Activated T-cell treated with anti-CD3 and anti-CD28 coated beads, Interleukin-2, amount 50 U/mL, for 48 hours (primary cell): ENCODE data around the gene ING5.
A peak's percentile ranks its signal among the peaks of the same experiment; 100 is the strongest.

ENCODE experiments used
- DNase-seq, 2 experiments: peaks; one replicate each; pipeline ENCODE4 v3.0.0-alpha.2; 2020

The ING5 gene

DNA sequence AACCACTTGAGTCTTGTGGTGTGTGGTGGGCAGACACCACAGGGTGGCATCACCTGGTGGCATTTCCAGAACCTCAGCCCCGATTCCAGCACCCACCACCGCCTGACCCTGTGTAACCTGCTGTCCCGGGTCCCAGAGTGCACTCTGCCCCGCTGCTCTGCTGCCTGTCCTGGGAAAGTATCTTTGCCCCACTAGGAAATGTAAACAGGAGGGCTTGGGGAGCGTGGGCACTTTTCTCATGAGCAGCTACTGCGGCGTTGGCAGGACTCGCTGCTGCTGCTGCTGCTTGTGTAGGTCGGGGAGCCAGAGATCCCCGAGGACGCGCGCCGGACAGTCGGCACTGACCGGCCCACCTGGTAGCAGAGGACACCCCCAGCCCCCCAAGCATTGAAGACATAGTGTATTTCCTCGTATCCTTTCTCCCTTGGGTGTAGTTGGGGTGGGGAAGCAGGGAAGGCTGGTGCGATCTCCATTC is 28.6 kb upstream of the ING5 start:
- no peak for DNase-seq

GRCh38 chr2:241673797-241674725 is 27.8 kb upstream of the ING5 start:
- DNase-seq = no peak

GRCh38 chr2:241675885-241676284 is 26.0 kb upstream of the ING5 start:
- no peak for DNase-seq

DNA sequence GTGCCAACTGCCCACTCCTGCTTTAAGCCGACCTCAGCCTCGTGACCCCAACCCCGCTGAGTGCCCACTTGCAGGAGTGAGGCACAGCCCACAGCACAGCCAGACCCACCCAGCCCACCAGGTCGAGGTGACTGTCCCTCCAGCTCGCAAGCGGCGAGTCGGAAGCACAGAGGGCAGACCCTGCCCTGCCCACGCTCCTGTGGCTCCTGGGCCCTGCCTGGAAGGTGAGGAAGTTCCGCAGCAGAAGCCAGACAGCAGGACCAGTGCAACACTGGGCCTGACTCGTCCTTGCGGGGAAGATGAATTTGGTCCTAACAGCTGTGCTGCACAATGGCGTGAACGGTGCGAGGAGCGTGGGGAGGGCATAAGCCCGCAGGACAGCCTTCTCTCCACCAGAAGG is 25.2 kb upstream of the ING5 start:
- DNase-seq = no peak

- DNase-seq = no peak
Observed at GRCh38 chr2:241677392-241677791, 24.4 kb upstream of the ING5 start.

DNA sequence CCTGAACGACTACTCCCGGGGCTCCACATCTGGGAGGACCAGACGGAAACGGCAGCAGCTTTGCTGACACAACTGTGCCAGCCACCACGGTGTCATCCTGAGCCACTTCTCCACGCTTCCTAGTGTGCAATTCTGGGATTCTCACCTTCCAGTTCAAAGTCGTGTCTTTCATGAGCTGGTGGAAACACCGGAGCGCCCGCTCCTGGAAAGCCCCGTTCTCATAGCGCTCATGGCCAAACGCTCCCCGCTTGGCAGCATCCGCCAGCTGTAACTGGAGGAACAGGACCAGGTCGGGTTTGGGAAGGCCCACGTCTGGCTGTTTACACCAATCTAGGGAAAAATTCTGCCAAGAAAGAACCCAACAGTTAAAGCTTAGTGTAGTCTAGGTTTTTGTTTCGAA is 23.5 kb upstream of the ING5 start:
- no peak for DNase-seq

GRCh38 chr2:241678784-241679540 is 22.9 kb upstream of the ING5 start:
- no peak for DNase-seq

GRCh38 chr2:241680044-241680443 is 21.8 kb upstream of the ING5 start:
- DNase-seq = no peak

DNA sequence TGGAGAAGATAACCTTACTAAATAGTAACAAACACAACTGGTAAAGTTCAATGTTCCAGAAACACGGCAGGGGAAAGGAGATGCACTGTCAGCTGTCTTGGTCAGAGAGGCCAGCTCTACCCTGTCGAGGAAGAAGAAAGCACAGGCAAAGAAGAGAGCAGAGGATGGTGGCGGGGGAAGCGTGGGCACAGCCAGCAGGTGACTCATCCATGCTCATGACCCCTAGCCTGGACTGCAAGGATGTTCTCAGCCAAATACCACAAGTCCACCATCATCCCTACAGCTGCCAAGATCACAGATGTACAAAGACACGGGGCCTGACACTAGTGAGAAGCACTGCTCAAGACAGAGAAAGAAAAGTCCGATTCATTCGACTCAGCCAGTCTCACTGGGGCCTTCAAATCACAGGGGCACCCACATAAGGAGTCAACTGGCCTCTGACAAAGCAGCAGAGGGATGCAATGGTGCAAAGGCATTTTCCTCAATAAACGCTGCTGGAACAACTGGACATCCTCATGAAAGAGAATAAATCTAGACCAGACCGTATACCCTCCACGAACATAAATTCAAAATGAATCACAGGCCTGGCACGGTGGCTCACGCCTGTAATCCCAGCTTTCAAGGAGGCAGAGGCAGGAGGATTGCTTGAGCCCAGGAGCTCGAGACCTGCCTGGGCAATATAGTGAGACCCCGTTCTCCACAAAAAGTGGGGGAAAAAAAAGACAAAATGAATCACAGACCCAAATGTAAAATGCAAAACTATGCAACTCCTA is 20.8 kb upstream of the ING5 start:
- no peak for DNase-seq

GRCh38 chr2:241686324-241686649 is 15.6 kb upstream of the ING5 start:
- DNase-seq = peak in 1 of 2 experiments; percentile 41

GRCh38 chr2:241686650-241687425 is 15.0 kb upstream of the ING5 start, which contains the start of gene DTYMK:
TSS of gene DTYMK (minus strand) at chr2:241686815. CDS start at chr2:241686783, 32 bp downstream.
- peak; percentile 96 to 97 for DNase-seq

- peak; percentile 52 to 60 for DNase-seq
Observed at GRCh38 chr2:241689306-241689705, 12.5 kb upstream of the ING5 start.

- no peak for DNase-seq
Observed at GRCh38 chr2:241690202-241690717, 11.6 kb upstream of the ING5 start.

GRCh38 chr2:241692448-241692847 is 9.4 kb upstream of the ING5 start:
- DNase-seq = no peak

DNA sequence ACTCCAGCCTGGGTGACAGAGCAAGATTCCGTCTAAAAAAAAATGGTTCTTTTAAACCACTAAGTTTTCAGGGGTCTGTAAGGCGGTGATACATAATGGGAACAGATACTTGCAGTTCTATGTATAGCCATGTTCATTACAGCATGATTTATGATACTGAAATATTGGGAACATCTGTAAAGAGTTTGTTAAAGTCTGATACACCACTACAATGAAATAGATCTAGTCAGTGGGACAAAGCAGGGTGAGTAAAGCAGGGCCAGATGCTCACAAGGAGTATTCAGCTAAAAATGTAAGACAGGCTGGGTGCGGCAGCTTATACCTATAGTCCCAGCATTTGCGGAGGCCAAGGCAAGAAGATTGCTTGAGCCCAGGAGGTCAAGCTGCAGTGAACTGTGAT is 6.2 kb upstream of the ING5 start:
- no peak for DNase-seq

DNA sequence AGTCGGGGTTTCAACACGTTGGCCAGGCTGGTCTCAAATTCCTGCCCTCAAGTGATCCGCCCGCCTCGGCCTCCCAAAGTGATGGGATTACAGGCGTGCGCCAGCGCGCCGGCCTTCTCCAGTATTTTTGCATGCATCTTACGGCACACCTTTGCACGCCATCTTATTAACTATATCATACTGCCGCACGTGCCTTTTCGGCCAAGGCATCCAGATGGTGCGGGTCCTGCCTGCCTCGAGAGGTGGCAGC is 765 bp upstream of the ING5 start:
- no peak for DNase-seq

GRCh38 chr2:241702155-241703031 is 554 bp downstream of the ING5 start:
- DNase-seq = peak; percentile 90 to 94

- no peak for DNase-seq
Observed at GRCh38 chr2:241703032-241703604, 1.3 kb downstream of the ING5 start.

GRCh38 chr2:241706537-241706936 is 4.7 kb downstream of the ING5 start:
- no peak for DNase-seq

GRCh38 chr2:241708879-241709278 is 7.0 kb downstream of the ING5 start:
- DNase-seq = no peak

GRCh38 chr2:241719093-241719492 is 17.3 kb downstream of the ING5 start:
- DNase-seq = no peak
